A549 treated with AZD9567 at 1 μM for 4 hours (cell line): Measurements from ENCODE around the gene LGALS8. TPM values are rescaled to one million over a fixed set of nuclear protein-coding genes. Genes with fewer than 3 reads are reported as not detected.

Source experiments
- total RNA-seq: library from RNA; stranded (reverse); fragments of 200-300 nt; extraction: Qiagen RNA extraction; gene quantifications from 5 replicates; pipeline ENCODE4 v1.2.3, GENCODE V29; 2022; ENCODE audit not compliant: insufficient read depth

Gene LGALS8
- total RNA-seq: 27.4 to 36.2 TPM (median 29.5 TPM) in 5 replicates

GRCh38 chr1:236523704-236524141 is at the start of gene LGALS8:
Gene LGALS8 (plus strand): TSS chr1:236523982. CDS start chr1:236526071, 2,089 bp downstream.

Other genes starting within 250 kb of the LGALS8 start
- gene ERO1B, start 242.0 kb upstream of the LGALS8 start, total RNA-seq: 2.3 to 4.0 TPM (median 3.1 TPM) in 5 replicates
- 2.4 to 3.7 TPM (median 2.5 TPM) in 5 replicates for gene EDARADD, start 129.7 kb upstream of the LGALS8 start, total RNA-seq
- 23.9 to 27.8 TPM (median 26.8 TPM) in 5 replicates for gene HEATR1, start 80.5 kb downstream of the LGALS8 start, total RNA-seq
- gene ACTN2, start 162.5 kb downstream of the LGALS8 start, total RNA-seq: 0.03 to 0.07 TPM (median 0.03 TPM) in 3 of 5 replicates, not detected in the others